CD4-positive, alpha-beta T cell treated with Interleukin-1 beta for 1 hour (primary cell): ENCODE measurements around the gene ASPSCR1.
A peak's percentile ranks its signal among the peaks of the same experiment; 100 is the strongest.

Source experiments
- DNase-seq, 2 donors: peaks; one replicate each; pipeline ENCODE4 v3.0.0-alpha.2; 2020 to 2022

ASPSCR1 gene

GRCh38 chr17:82047379-82047778 is 70.0 kb downstream of the ASPSCR1 start:
- DNase-seq, result no peak

- DNase-seq, result no peak
These were observed 70.6 kb downstream of the ASPSCR1 start for GRCh38 chr17:82047914-82048570.

GRCh38 chr17:82048571-82048971 is 71.1 kb downstream of the ASPSCR1 start:
- no peak for DNase-seq

- DNase-seq, result no peak
These were observed 71.7 kb downstream of the ASPSCR1 start for GRCh38 chr17:82049106-82049505.

- DNase-seq, result no peak
These were observed 72.1 kb downstream of the ASPSCR1 start for GRCh38 chr17:82049521-82049971.

- no peak for DNase-seq
These were observed 72.8 kb downstream of the ASPSCR1 start for GRCh38 chr17:82050152-82050760.

- DNase-seq, result no peak
These were observed 73.6 kb downstream of the ASPSCR1 start for GRCh38 chr17:82050761-82051641.

- peak; percentile 75 to 79 for DNase-seq
These were observed 74.6 kb downstream of the ASPSCR1 start, which contains the start of the genes GPS1 and RFNG for GRCh38 chr17:82051776-82052637. GPS1 (plus strand) TSS chr17:82051898; CDS start chr17:82051932, 34 bp downstream. RFNG (minus strand) TSS chr17:82051811; CDS start chr17:82051766, 45 bp downstream.

- DNase-seq, result no peak
These were observed 75.2 kb downstream of the ASPSCR1 start for GRCh38 chr17:82052638-82053059.

GRCh38 chr17:82053130-82053529 is 75.7 kb downstream of the ASPSCR1 start:
- DNase-seq, result no peak

GRCh38 chr17:82053556-82054263 is 76.3 kb downstream of the ASPSCR1 start:
- no peak for DNase-seq

- DNase-seq, result no peak
These were observed 77.1 kb downstream of the ASPSCR1 start for GRCh38 chr17:82054351-82055022.

GRCh38 chr17:82055023-82055964 is 77.9 kb downstream of the ASPSCR1 start:
- DNase-seq, result no peak

GRCh38 chr17:82055965-82056728 is 78.7 kb downstream of the ASPSCR1 start:
- DNase-seq, result no peak

GRCh38 chr17:82056729-82057621 is 79.5 kb downstream of the ASPSCR1 start:
- no peak for DNase-seq

- DNase-seq, result no peak
These were observed 80.9 kb downstream of the ASPSCR1 start for GRCh38 chr17:82058230-82058854.

- no peak for DNase-seq
These were observed 81.4 kb downstream of the ASPSCR1 start for GRCh38 chr17:82058855-82059249.
